ENCODE measurements around the gene PXDC1.

The PXDC1 gene

DNA sequence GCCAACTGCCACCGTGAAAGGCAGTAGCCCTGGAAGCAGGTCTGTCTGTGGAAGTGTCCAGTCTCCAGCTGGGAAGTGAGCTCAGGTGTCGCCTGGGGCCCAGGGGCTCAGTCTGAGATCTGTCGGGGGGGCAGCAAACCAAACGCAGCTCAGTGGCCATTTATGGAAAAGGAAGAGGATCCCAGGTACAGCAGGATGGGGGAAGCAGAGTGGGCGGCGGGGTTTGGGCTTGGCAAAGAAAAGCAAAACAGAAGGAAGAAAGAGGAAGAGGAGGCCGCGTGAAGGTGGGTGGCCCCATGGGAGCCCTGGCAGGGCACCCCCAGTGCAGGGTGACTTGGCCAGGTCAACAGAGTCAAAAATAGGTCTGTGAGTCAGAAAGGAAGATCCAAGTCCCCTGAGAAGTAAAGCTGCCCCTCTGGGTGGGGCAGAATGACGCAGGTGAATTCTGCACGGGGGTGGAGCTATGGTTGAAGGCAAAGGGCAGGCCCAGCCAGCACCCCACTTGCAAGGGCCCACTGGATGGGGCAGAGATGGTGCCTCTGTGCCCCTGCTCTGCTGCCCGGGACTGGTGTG, 5.3 kb downstream of the PXDC1 start:
- DNase-seq = no peak

DNA sequence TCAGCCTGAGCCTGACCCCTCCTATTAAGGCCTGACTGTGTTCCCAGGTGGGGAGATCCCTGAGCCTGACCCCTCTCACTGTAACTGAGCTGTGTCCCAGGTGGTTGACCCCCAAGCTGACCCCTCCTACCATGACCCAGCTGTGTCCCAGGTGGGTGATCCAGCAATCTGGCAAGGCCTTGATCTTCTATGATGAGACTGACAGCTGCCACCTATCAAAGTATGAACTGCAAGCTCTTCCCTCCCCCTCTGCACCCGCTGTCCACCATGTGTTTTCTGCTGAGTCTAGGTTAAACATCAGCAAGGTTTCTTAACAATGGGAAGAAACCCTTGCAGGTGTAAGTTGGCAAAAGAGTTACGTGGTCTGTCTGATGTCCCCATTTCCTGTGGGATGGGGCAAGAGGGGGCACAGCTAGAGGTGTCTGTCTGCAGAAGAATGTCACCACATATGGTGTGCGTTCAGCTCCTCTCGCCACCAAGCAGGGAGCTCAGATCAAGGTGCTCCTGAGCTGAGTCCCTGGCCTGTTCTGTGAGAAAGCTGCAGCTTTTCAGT, 5.9 kb downstream of the PXDC1 start:
- DNase-seq = no peak

DNA sequence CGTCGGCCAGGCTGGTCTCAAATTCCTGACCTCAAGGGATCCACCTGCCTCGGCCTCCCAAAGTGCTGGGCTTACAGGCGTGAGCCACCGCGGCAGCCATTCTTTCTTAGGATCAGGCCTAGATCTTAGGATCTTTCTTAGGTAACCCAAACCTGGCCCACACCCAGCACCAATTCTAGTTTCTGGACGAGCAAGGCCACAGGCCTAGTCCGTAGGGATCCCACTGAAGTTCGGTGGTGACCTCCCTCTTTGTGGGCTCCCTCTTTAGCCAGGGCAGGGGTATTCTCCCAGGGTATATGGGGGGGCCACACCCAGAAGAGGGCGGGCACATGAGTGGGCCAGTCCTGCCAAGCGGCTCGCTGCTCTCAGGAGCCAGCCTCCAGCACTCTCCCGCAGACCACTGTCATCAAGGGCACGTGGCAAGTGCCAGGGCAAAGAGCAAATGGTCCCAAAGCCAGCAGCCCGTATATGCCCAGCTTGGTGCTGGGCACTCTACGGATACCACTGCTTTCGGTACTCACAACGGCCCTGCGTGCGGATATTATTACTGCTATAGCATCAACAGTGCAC, 6.5 kb downstream of the PXDC1 start:
- no peak for DNase-seq

DNA sequence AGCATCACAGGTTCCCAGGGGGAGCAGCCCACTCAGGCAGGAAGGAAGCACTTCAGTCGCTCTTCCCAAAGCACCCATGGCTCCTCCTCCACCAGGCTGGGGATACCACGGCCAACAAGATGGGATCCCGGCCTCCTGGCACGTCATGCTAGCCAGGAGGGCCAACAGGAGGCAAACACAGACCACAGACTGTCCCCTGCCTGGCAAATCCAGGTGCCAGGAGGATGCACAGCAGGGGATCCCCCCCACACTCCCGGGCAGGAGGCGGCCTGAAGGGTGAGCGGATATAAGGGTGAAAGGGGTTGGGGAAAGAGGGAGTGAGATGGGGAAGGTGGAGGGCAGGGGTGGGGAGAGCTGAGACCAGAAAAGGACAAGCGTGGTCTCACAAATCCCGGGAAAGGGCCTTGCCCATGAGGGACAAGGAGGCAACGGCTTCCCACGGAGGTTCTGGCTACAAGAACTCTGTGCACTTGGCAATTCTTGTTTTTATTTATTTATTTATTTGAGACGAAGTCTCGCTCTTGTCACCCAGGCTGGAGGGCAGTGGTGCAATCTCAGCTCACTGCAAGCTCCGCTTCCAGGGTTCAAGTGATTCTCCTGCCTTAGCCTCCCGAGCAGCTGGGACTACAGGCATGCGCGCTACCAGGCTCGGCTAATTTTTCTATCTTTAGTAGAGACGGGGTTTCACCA, 7.2 kb downstream of the PXDC1 start:
- no peak for DNase-seq

DNA sequence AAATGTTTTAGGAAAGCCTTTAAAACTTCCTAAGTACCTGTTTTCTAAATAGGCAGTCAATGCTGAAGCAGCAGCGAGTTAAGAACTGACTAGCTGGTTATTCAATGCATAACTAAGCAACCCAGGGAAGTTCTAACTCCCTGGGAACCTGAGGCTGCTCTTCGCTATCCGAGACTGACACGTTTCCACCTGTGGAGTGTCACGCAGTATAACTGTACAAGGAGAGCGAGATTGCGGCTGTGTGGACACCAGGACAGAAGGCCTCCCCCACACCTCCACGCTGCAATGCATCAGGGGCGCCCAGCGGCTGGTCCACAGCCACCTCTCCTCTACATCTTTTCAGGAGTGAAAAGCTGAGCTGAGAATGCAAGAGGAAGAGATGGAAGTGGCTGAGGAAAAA, 8.0 kb downstream of the PXDC1 start:
- DNase-seq = no peak

GRCh38 chr6:3742426-3743344, 8.8 kb downstream of the PXDC1 start:
- DNase-seq = peak; percentile 69

DNA sequence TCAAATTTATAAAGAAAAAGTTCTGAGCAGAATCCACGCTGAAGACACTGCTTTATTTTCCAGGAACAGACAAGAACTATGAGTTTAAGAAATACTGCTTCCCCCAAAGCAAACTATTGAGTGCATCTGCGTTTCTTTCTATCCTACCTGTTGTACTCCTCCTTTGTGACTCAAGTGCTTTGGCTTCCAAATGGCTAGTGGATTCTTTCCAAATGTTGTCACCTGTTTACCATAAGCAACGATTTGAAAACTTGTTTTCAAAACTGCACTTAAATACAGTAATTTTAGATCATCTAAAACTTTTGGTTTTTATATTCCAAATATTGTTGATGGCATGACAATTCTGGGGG, 9.5 kb downstream of the PXDC1 start:
- no peak for DNase-seq

- DNase-seq = no peak
Measured at GRCh38 chr6:3741477-3741871, 10.0 kb downstream of the PXDC1 start.

DNA sequence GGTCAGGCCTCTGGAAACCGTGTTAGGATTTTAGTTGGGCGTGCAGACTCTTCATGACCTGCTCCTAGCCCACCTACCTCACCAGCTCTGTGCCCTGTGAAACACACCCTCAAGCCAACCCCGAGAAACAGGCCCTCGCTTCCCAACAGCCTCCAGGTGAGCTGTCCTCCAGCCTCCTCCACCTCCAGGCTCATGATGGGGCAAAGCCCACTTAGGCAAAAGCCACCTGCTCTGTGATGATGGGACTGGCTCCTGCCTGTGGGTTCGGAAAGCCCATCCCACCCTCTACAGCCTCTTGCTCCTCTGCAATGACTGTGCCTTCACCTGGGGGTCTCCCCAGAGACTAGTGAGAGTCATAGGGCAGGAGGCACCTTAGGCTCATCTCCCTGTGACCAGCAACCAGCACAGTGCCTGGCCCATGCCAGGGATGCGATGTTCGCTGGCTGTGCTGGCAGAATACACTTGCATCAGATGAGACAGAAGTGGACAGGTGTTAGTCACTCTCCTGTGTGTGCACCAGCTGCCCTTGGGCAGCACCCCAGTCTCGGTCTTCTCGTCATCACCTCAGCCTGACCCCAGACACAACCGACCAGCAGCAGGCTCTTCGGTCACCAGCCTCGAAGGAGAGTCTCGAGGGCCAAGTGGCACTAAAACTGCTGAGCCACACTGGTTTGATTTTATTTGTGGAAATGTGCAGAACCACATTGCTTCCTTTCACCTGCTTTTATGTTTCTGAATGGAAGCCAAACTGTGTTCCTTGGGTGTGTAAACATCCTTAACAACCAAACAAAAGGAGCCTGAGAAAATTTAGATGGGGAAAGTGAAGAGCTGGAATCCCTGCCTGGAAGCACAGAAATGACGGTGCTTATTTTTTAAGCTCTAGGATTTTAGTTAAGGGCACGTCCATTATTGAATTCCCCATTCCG, 10.7 kb downstream of the PXDC1 start:
- DNase-seq = peak; percentile 20

- no peak for DNase-seq
Measured at GRCh38 chr6:3739311-3739897, 12.1 kb downstream of the PXDC1 start.

GRCh38 chr6:3738381-3739131, 13.0 kb downstream of the PXDC1 start:
- DNase-seq = no peak

GRCh38 chr6:3737831-3738210, 13.7 kb downstream of the PXDC1 start:
- no peak for DNase-seq

DNA sequence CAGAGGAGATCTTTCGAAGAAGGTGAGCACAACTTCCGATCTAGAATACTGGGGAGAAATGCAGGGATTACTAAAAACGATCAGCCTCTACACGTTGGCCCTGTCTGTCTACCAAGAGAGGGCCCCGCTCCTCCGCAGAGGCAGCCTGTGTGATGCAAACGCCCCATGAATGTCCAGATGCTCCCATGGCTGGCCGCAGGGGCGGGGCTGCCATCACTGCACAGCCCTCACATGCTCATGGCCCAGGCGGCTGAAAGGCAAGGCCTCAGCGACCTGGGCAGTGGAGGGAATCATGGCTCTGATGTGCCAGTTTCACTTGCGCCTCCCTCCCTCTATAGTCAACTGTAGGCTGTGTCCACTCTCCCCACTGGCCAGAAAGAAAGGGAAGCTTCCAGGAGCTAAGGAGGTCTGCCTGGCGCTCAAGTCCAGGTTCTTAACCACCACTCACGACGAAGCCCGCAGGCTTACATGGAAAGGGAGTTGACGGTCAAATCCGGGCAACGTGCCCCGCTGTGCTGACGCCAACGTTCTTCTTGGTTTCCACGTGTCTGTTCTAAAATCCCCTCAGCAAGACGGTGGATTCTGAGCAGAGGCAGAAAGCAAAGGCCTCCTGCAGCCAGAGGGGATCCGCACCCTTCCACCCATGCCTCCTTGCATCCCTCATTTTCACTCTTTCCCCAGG, 14.2 kb downstream of the PXDC1 start:
- DNase-seq = no peak

GRCh38 chr6:3735029-3735605, 16.4 kb downstream of the PXDC1 start:
- no peak for DNase-seq

DNA sequence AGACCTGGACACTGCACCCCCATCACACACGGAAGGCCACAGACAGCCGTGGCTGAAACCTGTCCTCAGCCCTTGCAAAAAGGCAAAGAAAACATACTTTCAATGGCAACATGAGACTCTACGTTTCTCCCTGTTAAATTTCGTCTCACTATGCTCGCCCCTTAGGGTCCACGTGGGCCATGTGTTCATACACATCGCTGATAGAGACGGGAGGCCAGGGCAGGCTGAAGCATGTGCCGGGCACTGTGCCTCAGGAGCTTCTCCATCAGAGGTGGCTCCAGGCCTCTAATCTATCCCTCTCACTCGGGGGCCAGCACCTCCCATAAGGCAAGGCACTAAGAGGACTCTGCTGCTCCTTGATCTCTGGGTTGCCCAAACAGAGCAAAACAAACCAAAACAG, 17.5 kb downstream of the PXDC1 start:
- no peak for DNase-seq

DNA sequence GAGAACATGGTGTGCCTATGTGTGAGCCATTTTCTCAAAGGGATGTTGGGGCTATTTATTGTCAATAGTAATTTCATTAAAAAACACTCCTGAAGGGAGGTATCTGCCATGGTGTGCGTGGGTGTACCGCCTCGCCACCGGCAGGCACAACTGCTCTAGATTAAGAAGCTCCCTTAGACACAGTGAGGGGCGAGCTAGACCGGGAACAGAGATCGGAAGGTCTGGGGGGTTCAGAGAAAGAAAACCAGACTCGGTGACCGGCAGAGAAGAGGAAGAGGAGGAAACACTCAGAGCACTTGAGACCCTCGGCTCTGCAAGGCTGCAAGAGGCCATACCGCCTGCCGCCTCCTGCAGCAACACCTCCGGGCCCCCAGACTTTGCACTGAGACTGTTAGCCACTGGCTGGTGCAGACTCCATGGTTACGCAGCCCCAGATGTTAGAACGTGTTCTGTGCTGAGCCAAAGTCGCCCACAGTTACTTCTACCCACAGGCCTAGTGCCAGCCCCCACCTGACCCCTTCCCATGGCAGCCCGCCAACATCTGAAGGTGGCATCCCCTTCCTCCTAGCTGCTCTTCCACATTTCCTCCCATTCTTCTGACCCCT, 18.1 kb downstream of the PXDC1 start:
- no peak for DNase-seq

DNA sequence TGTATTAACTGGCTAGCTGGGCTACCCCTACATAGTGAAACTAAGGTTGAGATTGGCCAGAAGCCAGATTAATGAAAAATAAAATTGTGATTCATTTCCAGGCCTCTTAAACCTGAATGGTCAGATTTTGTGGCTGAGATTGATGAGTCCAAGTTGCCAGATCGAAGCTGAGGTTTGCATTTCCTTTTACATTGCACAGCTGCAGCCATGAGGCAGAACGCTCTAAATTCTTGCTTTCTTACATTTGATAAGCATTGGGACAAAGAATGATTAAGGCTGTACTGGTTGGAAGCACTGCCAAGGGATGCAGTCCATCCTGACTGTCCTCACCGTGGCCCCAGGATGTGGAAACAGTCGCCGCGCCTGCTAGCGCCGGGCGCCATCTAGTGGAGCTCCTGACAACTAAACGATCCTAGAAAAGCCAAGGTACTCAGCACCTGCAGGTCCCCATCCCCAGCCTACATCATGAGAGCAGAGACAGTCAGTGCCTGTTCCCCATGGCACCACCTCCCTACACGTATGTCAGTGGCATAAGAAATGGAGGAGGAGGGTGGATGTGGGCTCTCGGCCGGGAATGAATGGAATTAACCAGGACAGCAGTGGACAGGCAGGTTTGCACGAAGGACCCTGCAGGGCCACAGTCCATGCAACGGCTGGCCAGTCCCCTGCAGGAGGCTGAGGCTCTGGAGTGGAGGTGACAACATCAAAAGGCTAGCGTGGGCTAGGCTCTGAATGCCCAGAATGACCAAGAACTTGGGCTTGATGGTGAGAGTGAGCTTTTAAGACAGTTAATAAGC, 19.0 kb downstream of the PXDC1 start:
- peak; percentile 73 for DNase-seq

DNA sequence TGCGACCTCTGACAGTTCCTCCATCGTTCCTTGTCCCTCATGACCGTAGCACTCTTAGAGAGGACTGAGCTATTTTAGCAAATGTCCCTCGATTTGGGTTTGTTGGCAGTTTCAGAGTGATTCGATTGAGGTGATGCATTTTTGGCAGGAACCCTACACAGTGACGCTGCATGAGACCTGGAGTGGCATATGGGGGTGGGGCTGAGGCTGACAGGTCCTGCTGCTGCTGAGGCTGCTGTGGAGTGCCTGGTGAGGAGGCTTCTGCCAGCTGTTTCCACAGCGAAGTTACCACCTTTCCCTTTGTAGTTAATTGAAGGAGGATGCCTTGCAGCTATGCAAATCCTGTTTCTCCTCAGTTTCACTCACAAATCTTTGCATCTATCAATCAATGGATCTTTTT, 19.8 kb downstream of the PXDC1 start:
- DNase-seq = peak; percentile 4

All from COR-L47 (cell line).